Measurements from ENCODE around the gene ADAMTS3.

ADAMTS3 gene

GRCh38 chr4:72568959-72569718 is at the start of gene ADAMTS3:
Gene ADAMTS3 (minus strand): TSS chr4:72569221. CDS start chr4:72568762, 459 bp downstream.
- H3K4me3 ChIP-seq (ENCODE audit: low read depth in 1 of 2, low read length in 2 of 2), result peak within 1 kb of the TSS; percentile 68 to 89
- peak within 1 kb of the TSS; percentile 53 for H3K9ac ChIP-seq (ENCODE audit: low read length)
- no peaks in the 10 kb centered on the region for H3K27me3 ChIP-seq (ENCODE audit: control insufficient read depth in 1 of 2, insufficient read depth in 2 of 2, low read length in 2 of 2)
- no peaks in the 10 kb centered on the region for H3K36me3 ChIP-seq (ENCODE audit: insufficient read depth, low read length)
- no peaks in the 10 kb centered on the region for H3K9me3 ChIP-seq (ENCODE audit: low read length)
- peak within 1 kb of the TSS; percentile 79 for H3K27ac ChIP-seq (ENCODE audit: low read depth, low read length)
- peaks cover 7% of the 10 kb centered on the region for H3K4me1 ChIP-seq (ENCODE audit: insufficient read depth, low read length)

- Histone ChIP-seq H3K9me3 (ENCODE audit: low read length) (no peaks in the 10 kb centered on the region), H3K4me1 (ENCODE audit: insufficient read depth, low read length) (no peaks in the 10 kb centered on the region), H3K36me3 (ENCODE audit: insufficient read depth, low read length) (no peaks in the 10 kb centered on the region), H3K4me3 (ENCODE audit: low read depth in 1 of 2, low read length in 2 of 2) (no peak overlapping the region), H3K27ac (ENCODE audit: low read depth, low read length) (no peak overlapping the region), H3K9ac (ENCODE audit: low read length) (no peak overlapping the region), H3K27me3 (ENCODE audit: control insufficient read depth in 1 of 2, insufficient read depth in 2 of 2, low read length in 2 of 2) (no peaks in the 10 kb centered on the region)
These were observed 44.9 kb upstream of the ADAMTS3 start for GRCh38 chr4:72613959-72614358.

GRCh38 chr4:72606751-72607150 is 37.7 kb upstream of the ADAMTS3 start:
- Histone ChIP-seq H3K27me3 (ENCODE audit: control insufficient read depth in 1 of 2, insufficient read depth in 2 of 2, low read length in 2 of 2) (no peaks in the 10 kb centered on the region), H3K9me3 (ENCODE audit: low read length) (no peaks in the 10 kb centered on the region), H3K4me1 (ENCODE audit: insufficient read depth, low read length) (no peaks in the 10 kb centered on the region), H3K4me3 (ENCODE audit: low read depth in 1 of 2, low read length in 2 of 2) (no peak overlapping the region), H3K27ac (ENCODE audit: low read depth, low read length) (no peak overlapping the region), H3K9ac (ENCODE audit: low read length) (no peak overlapping the region), H3K36me3 (ENCODE audit: insufficient read depth, low read length) (no peaks in the 10 kb centered on the region)

- Histone ChIP-seq H3K9ac (ENCODE audit: low read length) (no peak overlapping the region), H3K9me3 (ENCODE audit: low read length) (no peaks in the 10 kb centered on the region), H3K4me3 (ENCODE audit: low read depth in 1 of 2, low read length in 2 of 2) (no peak overlapping the region), H3K27ac (ENCODE audit: low read depth, low read length) (no peak overlapping the region), H3K4me1 (ENCODE audit: insufficient read depth, low read length) (no peaks in the 10 kb centered on the region), H3K36me3 (ENCODE audit: insufficient read depth, low read length) (no peaks in the 10 kb centered on the region), H3K27me3 (ENCODE audit: control insufficient read depth in 1 of 2, insufficient read depth in 2 of 2, low read length in 2 of 2) (no peaks in the 10 kb centered on the region)
These were observed 35.3 kb upstream of the ADAMTS3 start for GRCh38 chr4:72604324-72604723.

GRCh38 chr4:72602396-72603376 is 33.7 kb upstream of the ADAMTS3 start:
- Histone ChIP-seq H3K4me1 (ENCODE audit: insufficient read depth, low read length) (no peaks in the 10 kb centered on the region), H3K27ac (ENCODE audit: low read depth, low read length) (no peak overlapping the region), H3K4me3 (ENCODE audit: low read depth in 1 of 2, low read length in 2 of 2) (no peak overlapping the region), H3K9ac (ENCODE audit: low read length) (no peak overlapping the region), H3K36me3 (ENCODE audit: insufficient read depth, low read length) (no peaks in the 10 kb centered on the region), H3K27me3 (ENCODE audit: control insufficient read depth in 1 of 2, insufficient read depth in 2 of 2, low read length in 2 of 2) (no peaks in the 10 kb centered on the region), H3K9me3 (ENCODE audit: low read length) (no peaks in the 10 kb centered on the region)

- H3K4me3 ChIP-seq (ENCODE audit: low read depth in 1 of 2, low read length in 2 of 2), result no peak overlapping the region
These were observed 22.8 kb upstream of the ADAMTS3 start for GRCh38 chr4:72591547-72592454.

GRCh38 chr4:72587334-72587733 is 18.3 kb upstream of the ADAMTS3 start:
- Histone ChIP-seq H3K4me3 (ENCODE audit: low read depth in 1 of 2, low read length in 2 of 2) (no peak overlapping the region), H3K36me3 (ENCODE audit: insufficient read depth, low read length) (no peaks in the 10 kb centered on the region), H3K27me3 (ENCODE audit: control insufficient read depth in 1 of 2, insufficient read depth in 2 of 2, low read length in 2 of 2) (no peaks in the 10 kb centered on the region), H3K9me3 (ENCODE audit: low read length) (no peaks in the 10 kb centered on the region), H3K4me1 (ENCODE audit: insufficient read depth, low read length) (no peaks in the 10 kb centered on the region), H3K9ac (ENCODE audit: low read length) (no peak overlapping the region), H3K27ac (ENCODE audit: low read depth, low read length) (no peak overlapping the region)

More at GRCh38 chr4:72591547-72592454, 22.8 kb upstream of the ADAMTS3 start:
- no peaks in the 10 kb centered on the region for H3K27me3 ChIP-seq (ENCODE audit: control insufficient read depth in 1 of 2, insufficient read depth in 2 of 2, low read length in 2 of 2)
- no peak overlapping the region for H3K9ac ChIP-seq (ENCODE audit: low read length)
- H3K36me3 ChIP-seq (ENCODE audit: insufficient read depth, low read length), result no peaks in the 10 kb centered on the region
- no peak overlapping the region for H3K27ac ChIP-seq (ENCODE audit: low read depth, low read length)
- H3K4me1 ChIP-seq (ENCODE audit: insufficient read depth, low read length), result no peaks in the 10 kb centered on the region
- no peaks in the 10 kb centered on the region for H3K9me3 ChIP-seq (ENCODE audit: low read length)

- Histone ChIP-seq H3K27me3 (ENCODE audit: control insufficient read depth in 1 of 2, insufficient read depth in 2 of 2, low read length in 2 of 2) (no peaks in the 10 kb centered on the region), H3K9ac (ENCODE audit: low read length) (no peak overlapping the region), H3K27ac (ENCODE audit: low read depth, low read length) (no peak overlapping the region), H3K36me3 (ENCODE audit: insufficient read depth, low read length) (no peaks in the 10 kb centered on the region), H3K4me3 (ENCODE audit: low read depth in 1 of 2, low read length in 2 of 2) (no peak overlapping the region), H3K9me3 (ENCODE audit: low read length) (no peaks in the 10 kb centered on the region), H3K4me1 (ENCODE audit: insufficient read depth, low read length) (no peaks in the 10 kb centered on the region)
These were observed 13.8 kb upstream of the ADAMTS3 start for GRCh38 chr4:72582853-72583252.

- H3K4me3 ChIP-seq (ENCODE audit: low read depth in 1 of 2, low read length in 2 of 2), result no peak overlapping the region
- H3K9ac ChIP-seq (ENCODE audit: low read length), result no peak overlapping the region
- H3K4me1 ChIP-seq (ENCODE audit: insufficient read depth, low read length), result no peaks in the 10 kb centered on the region
- H3K27me3 ChIP-seq (ENCODE audit: control insufficient read depth in 1 of 2, insufficient read depth in 2 of 2, low read length in 2 of 2), result no peaks in the 10 kb centered on the region
- H3K27ac ChIP-seq (ENCODE audit: low read depth, low read length), result no peak overlapping the region
- no peaks in the 10 kb centered on the region for H3K9me3 ChIP-seq (ENCODE audit: low read length)
- H3K36me3 ChIP-seq (ENCODE audit: insufficient read depth, low read length), result no peaks in the 10 kb centered on the region
These were observed 8.2 kb upstream of the ADAMTS3 start for GRCh38 chr4:72577211-72577610.

- no peaks in the 10 kb centered on the region for H3K9me3 ChIP-seq (ENCODE audit: low read length)
- H3K27ac ChIP-seq (ENCODE audit: low read depth, low read length), result no peak overlapping the region
- no peak overlapping the region for H3K4me3 ChIP-seq (ENCODE audit: low read depth in 1 of 2, low read length in 2 of 2)
- H3K4me1 ChIP-seq (ENCODE audit: insufficient read depth, low read length), result peaks cover 7% of the 10 kb centered on the region
- no peaks in the 10 kb centered on the region for H3K36me3 ChIP-seq (ENCODE audit: insufficient read depth, low read length)
- no peaks in the 10 kb centered on the region for H3K27me3 ChIP-seq (ENCODE audit: control insufficient read depth in 1 of 2, insufficient read depth in 2 of 2, low read length in 2 of 2)
- H3K9ac ChIP-seq (ENCODE audit: low read length), result no peak overlapping the region
These were observed 2.3 kb upstream of the ADAMTS3 start for GRCh38 chr4:72571337-72571736.

Data from muscle layer of colon (tissue), 2 donors.